Fibroblast of skin of back (primary cell): ENCODE measurements around the gene SCAMP1.
"Not testable (repeated sequence)": the region's sequence is repeated elsewhere in the genome, so short reads cannot be mapped to it uniquely, and the experiment has no call there.

Experiments used
- DNase-seq: peaks from one replicate; pipeline ENCODE4 v3.0.0-alpha.2; 2013

SCAMP1 gene

DNA sequence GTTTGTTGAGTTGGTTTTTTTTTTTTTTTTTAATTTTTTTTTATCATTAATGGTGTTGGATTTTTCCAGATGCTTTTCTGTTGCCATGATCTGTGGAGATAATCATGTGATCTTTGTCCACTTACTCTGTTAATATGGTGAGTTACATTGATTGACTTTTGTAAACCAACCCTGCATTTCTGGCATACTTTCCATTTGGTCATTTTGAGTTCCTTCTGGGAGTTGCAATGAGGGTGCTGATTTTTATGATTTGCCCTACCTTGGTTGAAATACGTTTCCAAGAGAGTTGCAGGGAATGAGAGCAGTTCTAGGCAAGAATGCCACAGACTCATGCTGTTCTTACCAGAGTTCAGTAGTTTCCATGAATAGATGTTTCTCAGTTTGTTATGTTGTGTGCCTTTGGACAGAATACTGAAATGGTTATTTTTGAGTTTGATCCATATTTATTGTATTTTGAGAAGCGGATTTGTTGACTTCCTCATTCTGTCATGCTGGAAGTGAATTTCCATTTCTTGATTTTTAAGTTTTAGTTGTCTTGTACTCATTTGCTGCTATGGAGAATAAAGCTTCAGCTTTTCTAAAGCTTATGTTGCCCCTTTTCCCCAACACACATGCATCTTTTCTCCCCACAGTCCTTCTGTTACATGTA is 69.0 kb downstream of the SCAMP1 start:
- DNase-seq = no peak

DNA sequence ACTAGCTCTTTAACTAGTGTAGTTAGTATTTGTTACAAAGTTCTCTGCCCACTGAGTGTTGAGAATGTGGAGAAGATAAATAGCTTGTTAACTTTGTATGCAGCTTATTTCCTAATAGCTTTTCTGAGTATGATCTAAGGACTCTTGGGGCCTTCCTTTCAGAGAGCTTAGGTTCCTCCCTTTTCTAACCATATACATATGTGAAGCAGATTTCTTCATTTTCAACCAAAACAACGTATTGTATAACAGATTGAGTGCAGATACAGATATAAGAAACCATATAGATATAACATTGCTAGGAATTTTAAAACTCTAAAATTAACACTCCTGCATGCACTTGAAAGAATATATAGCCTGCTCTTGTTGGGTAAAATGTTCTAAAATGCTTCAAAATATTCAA is 70.4 kb downstream of the SCAMP1 start:
- DNase-seq = no peak

DNA sequence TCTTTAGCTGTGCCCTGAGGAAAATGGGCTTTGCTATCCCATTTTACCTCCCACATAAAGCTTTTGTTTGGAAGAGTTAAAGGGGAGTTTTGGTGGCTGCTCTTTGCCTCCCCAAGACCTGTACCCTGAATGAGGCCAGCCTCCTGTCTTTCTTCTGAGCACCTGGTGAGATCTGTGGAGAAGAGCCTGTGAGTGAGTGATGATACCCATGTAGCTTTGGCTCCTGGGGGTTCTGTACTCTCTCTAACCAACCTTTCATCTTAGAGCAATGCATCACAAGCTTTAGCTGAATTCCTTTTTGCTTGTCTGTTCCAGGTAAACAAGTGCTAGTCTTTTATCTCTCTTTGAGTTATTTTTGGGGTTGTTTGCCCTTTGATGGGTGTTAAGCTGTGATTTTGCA is 73.6 kb downstream of the SCAMP1 start:
- DNase-seq = no peak

DNA sequence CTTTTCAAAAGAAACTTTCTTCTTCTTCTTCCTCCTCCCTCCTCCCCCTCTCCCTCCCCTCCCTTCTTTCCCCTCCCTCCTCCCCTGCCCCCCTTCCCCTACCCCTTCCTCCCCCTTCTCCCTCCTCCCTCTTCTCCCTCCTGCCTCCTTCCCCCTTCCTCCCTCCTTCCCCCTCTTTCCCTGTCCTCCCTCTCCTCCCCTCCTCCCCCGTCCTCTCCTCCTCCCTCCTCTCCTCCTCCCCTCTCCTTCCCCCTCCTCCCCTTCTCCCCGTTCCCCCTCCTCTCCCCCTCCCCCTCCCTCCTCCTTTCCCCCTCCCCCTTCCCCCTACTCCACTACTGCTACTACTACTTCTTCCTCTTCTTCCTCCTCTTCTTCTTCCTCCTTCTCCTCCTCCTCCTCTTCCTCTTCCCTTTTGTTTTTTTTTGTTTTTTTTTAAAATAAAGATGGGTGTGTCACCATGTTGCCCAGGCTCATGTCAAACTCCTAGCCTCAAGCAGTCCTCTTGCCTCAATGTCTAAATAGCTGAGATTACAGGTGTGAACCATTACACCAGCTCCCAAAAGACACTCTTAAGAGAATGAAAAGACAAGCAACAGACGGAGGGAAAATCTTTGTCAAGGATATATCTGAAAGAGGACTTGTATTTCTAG is 87.5 kb downstream of the SCAMP1 start:
- no peak for DNase-seq

DNA sequence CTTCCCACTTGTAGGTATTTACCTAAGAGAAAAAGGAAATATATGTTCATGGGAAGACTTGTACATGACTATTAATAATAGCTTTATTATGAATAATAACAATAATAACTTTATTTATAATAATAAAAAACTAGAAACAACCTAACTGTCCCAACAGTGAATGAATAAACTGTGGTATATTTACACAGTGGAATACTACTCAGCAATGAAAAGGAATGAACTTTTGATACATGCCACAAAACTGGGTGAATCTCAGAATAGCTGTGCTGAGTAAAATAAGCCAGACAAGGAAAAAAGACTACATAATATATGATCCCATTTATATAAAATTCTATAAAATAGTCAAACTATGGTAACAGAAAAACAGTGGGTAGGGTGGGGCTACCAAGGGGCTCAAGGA is 88.7 kb downstream of the SCAMP1 start:
- no peak for DNase-seq

DNA sequence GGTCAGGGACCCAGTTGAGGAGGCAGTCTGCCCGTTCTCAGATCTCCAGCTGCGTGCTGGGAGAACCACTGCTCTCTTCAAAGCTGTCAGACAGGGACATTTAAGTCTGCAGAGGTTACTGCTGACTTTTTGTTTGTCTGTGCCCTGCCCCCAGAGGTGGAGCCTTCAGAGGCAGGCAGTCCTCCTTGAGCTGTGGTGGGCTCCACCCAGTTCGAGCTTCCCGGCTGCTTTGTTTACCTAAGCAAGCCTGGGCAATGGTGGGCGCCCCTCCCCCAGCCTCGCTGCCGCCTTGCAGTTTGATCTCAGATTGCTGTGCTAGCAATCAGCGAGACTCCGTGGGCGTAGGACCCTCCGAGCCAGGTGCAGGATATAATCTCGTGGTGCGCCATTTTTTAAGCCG is 97.1 kb downstream of the SCAMP1 start:
- not testable (repeated sequence) for DNase-seq

DNA sequence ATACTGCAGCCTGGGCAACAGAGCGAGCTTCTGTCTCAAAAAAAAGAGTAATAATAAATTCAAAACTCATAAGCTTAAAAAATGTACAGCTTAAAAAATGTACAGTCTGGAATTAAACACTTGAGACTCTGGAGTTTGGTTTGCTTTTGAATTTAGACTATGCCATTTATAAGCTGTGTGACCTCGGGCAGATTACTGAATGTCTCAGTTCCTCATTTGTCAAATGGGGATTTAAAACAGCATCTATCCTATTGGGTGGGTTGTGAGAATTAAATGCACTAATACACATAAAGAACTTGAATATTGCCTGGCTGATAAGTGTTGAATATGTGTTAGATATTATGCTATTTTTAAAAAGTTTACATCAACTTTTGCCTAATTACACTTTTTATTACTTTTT is 98.4 kb downstream of the SCAMP1 start:
- no peak for DNase-seq

DNA sequence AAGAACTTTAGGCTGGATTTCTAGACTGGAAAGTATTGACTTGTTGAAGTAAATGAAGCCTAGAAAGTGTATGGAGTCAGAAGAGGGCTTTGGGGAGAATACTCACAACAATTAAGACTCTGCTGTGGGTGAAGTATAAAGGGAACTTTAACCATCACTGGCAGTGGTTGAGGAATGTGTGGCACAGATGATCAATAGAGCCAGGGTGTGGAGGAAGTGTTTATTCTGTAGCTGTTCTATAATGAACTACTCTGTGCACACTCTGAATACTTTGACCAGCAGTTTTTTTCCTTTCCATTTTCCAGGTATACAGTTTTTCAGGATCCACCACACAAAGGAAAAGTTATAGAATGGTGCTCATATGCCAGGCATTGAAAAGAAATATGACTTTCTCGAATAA is 106.7 kb downstream of the SCAMP1 start:
- DNase-seq = no peak

DNA sequence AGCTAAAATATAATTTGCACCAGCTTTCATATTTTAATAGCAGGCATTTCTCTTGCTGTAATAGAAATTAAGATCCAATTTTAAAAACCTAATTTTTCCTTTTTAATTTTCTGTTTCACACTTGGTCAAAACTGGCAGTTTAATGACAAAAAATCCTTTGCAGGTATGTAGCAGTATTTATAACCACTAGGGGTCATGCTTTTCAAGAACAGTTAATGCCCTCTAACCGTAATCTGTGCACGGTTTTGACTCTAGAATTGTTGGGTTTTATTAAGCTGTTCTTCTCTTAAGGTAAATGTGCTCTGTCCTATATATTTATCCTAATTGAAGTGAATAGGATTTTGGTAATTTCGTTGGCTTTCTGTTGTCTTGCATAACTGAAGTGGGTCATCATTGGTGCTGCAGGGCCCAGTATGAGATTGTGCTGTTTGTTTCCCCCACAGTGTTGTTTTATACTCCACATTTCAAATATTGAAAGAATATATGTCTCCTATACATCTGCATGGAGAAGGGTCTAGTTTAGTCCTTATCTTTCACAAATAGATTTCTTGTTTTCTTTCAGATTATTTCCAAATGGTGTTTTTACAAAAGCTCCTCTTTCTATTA is 107.4 kb downstream of the SCAMP1 start:
- DNase-seq = peak; percentile 62

DNA sequence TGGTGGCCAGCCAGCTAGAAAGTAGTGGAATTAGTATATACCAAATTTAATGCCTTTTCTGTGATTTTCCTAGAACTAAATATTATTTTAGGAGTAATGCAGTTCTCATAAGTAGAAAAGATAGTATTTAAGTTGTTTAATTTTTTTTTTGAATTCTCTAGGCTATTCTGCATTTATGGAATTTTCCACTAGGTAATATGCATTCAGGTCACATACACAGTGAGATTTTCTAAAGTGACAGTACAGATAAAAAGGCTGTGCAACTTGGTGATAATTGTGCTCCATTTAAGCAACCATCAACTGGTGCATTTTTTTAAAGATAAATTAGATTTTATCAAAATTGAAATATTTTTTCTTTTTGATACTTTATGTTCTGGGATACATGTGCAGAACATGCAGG is 111.5 kb downstream of the SCAMP1 start:
- no peak for DNase-seq

DNA sequence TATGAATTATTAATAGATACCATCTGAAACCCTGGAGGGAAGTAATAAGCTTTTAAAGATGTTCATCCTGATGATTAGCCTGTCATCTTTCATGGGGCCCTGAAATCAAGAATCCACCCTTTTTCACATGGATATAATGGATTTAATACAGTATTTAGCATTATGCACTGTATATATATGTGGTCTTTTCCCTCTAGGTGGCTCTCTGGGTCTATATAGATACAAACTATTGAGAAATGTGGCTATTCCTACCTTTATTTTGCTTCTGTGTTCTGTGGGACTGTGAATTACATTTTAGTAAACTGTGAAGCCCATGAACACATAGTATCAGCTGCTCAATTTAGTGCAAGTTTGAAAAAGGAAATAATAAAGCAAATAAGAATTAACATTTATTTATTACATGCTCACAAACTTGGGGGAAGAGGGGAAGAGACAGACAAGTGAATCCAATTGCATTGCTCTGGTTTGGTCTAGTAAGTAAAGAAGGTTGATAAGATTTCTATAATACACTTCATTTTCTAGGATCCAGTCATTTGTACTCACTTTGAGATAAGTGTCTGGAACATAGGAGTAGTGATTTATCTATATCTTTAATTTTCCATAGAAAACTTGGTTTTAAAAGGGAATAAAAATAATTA is 112.2 kb downstream of the SCAMP1 start:
- no peak for DNase-seq

DNA sequence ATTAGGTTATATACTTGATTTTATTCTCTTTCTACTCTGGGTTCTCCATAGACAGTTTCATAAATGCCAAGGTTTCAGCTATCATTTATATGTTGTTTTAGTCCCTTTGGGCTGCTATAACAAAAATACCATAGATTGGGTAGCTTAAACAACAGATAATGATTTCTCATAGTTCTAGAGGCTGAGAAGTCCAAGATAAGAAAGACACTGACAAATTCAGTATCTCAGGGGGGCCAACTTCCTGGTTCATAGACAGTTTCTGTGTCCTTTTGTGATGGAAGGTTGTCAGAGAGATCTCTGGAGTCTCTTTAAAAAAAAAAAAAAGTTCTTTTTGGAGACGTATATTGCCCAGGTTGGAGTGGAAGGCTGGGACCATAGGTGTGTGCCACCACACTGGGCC is 113.3 kb downstream of the SCAMP1 start:
- no peak for DNase-seq

DNA sequence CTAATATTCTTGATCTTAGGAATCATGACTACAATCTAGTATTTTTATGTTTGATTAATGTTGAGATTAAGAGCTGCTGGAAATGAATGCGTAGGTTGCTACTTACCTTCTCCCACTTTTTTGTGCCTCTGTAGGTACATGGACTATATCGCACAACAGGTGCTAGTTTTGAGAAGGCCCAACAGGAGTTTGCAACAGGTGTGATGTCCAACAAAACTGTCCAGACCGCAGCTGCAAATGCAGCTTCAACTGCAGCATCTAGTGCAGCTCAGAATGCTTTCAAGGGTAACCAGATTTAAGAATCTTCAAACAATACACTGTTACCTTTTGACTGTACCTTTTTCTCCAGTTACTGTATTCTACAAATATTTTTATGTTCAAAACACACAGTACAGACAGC is 115.0 kb downstream of the SCAMP1 start:
- DNase-seq = no peak

DNA sequence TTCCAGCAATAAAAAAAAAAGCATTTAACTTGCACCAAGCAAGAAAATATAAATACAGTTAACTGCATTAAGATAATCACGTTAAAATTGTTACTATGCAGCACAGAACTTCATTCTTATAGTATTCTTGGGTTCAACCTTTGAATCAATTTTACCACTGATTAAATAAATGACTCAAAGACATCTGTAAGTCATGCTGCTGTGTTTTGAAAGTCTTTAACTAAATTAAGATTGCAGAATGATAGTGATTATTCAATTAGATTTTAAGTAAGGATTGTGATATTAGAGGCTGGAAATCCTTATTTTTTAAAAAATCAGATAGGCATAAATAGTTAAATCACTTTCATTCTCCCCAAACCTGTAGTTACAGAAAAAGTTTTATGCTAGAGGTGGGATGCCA is 116.4 kb downstream of the SCAMP1 start:
- no peak for DNase-seq

DNA sequence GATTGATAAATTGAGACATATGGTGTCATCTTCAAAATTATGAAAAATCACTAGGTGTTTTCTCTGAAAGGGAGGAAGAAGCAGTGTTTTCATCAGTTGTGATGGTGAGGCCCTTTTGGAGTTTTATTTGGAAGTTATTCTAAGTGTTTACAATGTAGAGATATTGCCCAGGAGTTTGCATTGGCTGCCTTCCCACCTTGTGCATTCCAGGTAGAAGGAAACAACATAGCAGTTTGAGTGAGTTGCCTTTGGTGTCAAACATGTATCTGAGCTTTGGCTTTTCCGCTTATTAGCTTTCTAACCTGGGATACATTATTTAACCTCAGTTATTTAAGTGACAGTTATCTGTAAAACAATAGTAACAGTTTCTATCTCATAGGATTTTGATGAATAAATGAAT is 122.5 kb downstream of the SCAMP1 start:
- no peak for DNase-seq

DNA sequence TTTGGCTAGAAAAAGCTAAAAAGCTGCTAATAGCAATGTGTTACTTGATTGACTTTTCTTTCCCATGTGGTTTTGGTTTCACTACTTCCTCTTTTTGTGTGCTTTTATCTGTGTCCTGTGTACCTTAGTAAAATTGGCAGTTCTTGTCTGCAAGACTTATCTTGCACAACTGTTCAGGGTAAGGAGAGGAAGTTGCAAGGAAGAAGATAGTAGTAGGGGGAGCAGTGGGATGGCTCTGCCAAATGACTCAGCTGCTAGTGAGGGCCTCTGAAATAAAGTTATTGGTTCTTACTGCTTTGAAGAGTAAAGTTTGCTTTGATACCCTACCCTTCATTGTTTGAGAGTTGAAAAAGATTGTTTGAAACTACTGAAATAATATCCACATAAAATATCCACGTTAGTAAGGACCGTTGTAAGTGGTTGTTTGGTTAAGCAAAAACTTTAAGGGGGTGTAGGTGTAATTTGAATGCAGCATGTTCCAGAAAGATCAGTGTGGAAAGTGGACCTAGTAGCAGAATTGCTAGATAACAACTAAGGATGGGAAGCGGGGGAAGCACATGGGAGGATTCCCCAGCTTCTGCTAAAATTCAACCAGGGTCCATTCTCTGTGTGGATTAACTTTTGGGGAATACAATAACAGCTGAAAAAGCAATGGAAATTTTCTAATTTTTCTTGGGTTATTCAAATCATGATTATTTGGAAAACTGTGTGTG is 123.5 kb downstream of the SCAMP1 start:
- DNase-seq = no peak

DNA sequence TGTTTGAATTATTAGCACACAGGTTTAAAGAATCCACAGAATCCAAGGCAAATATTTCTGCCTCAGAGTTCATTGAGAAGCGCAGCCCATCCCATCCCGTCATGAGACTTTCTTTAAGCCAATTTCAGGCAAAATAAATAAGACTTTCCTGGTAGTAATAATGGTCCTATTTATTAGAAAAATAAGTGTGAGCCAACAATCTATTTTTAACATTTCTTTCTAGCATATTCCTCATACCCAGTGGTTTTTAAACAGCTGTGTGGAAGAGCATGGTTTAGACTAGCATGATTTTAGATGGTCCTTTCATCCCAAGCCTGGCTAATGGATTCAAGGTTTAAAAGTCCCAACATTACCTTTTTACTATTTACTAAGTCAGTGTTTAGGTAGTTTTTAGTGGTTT is 125.8 kb downstream of the SCAMP1 start:
- no peak for DNase-seq

DNA sequence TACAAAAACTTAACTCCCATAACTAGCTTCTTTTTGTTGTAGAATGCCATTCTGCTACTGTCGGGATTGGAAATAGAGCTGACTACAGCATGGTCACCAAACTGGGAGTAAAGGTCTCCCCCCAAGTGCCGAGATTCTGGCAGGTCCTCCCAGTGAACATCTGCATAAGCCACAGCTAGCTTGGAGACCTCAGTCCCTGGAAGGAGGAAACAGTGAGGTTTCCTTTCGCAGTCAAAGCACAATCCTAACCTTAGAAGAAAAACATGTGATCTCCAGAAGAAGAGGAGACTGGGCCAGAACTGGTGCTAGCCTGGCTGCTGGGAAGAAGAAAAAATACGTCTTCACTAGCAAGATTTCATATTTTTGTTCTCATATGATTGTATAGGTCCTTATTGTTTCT is 127.4 kb downstream of the SCAMP1 start:
- no peak for DNase-seq

DNA sequence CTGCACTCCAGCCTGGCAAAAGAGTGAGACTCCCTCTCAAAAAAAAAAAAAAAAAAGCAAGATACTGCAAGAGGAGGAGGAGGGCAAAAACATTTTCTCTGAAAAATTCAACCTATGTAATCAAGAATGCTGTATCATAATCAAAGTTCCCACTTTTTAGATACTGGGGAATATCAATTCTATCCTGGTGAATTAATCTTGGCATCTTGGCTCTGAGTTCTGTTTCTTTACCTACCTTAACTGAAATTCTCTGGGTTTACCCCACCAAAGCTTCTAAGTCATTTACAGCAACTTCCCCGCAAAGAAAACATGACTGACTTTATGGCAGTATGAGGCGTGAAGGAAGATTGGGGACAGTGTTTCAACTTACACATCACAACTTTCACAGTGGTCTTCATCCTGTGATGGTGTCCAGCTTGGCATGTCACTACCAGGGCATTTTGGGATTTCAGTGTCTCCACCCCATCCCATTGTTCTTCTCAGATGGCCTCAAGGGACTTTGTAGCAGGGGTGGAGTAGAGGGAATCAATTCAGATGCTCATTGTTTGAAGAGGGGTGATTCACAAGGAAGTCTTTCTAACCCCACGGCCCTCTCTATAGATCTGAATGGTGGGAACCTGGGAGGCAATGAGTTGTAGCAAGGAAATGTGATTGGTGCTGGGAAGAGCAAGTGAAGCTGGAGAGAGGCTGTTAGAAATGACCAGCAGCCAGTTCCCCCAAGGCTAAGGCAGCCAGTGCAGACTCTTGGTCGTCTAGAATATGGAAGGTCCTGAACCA is 130.5 kb downstream of the SCAMP1 start:
- DNase-seq = no peak

DNA sequence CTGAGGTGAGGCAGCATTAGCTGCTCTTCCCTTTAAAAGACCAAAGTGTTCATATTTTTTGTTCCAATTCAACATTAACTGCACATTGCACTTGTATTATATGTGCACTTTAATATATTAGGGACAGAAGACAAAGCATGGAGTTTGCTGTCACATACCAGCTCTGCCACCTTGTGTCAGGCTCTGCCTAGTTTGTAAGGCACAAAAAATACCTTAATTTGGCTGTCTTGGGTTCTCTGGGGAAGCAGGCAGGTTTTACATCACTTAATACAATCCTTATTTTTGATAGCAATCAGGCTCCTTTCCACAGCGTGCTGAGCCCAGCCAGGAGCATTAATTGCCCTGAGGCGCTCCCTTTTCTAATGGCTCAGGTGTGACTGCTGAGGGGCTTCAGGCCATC is 131.8 kb downstream of the SCAMP1 start:
- no peak for DNase-seq

DNA sequence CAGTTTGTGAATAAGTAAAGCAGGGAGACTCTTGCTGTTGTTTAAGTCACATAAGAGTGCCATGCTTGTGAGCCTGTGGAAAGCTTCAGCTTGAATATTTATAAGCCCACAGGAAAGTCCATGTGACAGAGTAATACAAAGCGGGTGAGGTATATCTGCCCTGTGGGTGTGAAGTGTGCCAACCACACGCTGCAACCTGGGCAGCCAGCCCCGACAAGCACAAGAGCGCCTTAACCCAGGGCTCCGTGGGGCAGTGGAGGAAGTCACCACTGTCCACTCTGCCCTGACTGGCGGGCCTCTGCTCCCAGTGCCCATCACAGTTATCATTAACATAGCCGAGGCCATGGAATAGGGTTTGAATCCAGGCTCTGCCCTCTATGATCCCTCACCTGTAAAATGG is 132.2 kb downstream of the SCAMP1 start:
- no peak for DNase-seq

DNA sequence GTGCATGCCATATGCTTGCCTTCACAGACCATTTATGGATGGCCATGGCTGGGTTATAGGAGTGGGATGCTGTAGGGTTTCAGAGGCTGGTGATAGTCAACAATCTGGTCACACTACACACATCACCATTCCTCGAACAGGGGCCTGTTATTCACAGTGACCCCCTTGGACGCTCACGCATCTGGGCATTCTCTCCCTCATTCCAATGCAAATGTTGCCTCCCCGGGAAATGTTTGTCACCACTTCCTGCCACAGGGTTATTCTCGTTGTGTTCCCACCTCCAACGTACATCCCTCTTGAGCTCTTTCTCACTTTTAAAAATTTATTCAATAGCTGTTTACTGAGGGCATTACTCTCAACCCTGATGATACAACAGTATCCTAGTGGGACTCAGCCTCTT is 135.4 kb downstream of the SCAMP1 start:
- peak; percentile 63 for DNase-seq
